Measurements from ENCODE around the gene ZNF594.

ZNF594 gene

GRCh38 chr17:5203908-5204294 is 12.2 kb upstream of the ZNF594 start:
- H3K36me3 ChIP-seq (replicated peaks; ENCODE audit: insufficient read depth, low read length) = no peaks in the 10 kb centered on the region
- H3K27me3 ChIP-seq (replicated peaks; ENCODE audit: insufficient read depth, low read length) = no peaks in the 10 kb centered on the region
- no peak for TF ChIP-seq EZH2 (optimal IDR thresholded peaks at IDR 0.05; ENCODE audit: low read depth, low read length)
- no peak for TF ChIP-seq CTCF (IDR thresholded peaks at IDR 0.05; ENCODE audit: low read length)
- TF ChIP-seq EZH2phosphoT487 (IDR thresholded peaks at IDR 0.05; ENCODE audit: low read length) = no peak
- H3K9ac ChIP-seq (ENCODE audit: low read length) = no peak overlapping the region
- no peaks in the 10 kb centered on the region for H3K9me2 ChIP-seq (replicated peaks; ENCODE audit: insufficient read depth, low read length)
- no peak overlapping the region for H3K4me3 ChIP-seq (ENCODE audit: low read length)
- no peaks in the 10 kb centered on the region for H3K9me3 ChIP-seq (replicated peaks; ENCODE audit: insufficient read depth, low read length)
- H3K79me2 ChIP-seq (ENCODE audit: low read length) = no peaks in the 10 kb centered on the region
- no peak overlapping the region for H3K4me2 ChIP-seq (ENCODE audit: low read depth, low read length)
- no peaks in the 10 kb centered on the region for H3F3A ChIP-seq (ENCODE audit: insufficient read depth, low read length)
- no peak for DNase-seq
- no peaks in the 10 kb centered on the region for H3K4me1 ChIP-seq (ENCODE audit: low read length)
- H4K20me1 ChIP-seq (ENCODE audit: insufficient read depth, low read length) = no peaks in the 10 kb centered on the region
- H3K27ac ChIP-seq (ENCODE audit: low read length) = no peak overlapping the region
- no peak overlapping the region for H2AFZ ChIP-seq (ENCODE audit: low read length)

- Histone ChIP-seq H3K9me3 (replicated peaks; ENCODE audit: insufficient read depth, low read length) (no peaks in the 10 kb centered on the region), H3K79me2 (ENCODE audit: low read length) (no peaks in the 10 kb centered on the region)
- TF ChIP-seq CTCF (IDR thresholded peaks at IDR 0.05; ENCODE audit: low read length) (no peak), EZH2phosphoT487 (IDR thresholded peaks at IDR 0.05; ENCODE audit: low read length) (no peak), EZH2 (optimal IDR thresholded peaks at IDR 0.05; ENCODE audit: low read depth, low read length) (no peak)
Observed at GRCh38 chr17:5203178-5203907, 11.7 kb upstream of the ZNF594 start.

GRCh38 chr17:5201011-5201410 is 9.3 kb upstream of the ZNF594 start:
- no peaks in the 10 kb centered on the region for H3K9me3 ChIP-seq (replicated peaks; ENCODE audit: insufficient read depth, low read length)
- H3K9me2 ChIP-seq (replicated peaks; ENCODE audit: insufficient read depth, low read length) = no peaks in the 10 kb centered on the region
- H3K27ac ChIP-seq (ENCODE audit: low read length) = no peak overlapping the region
- no peaks in the 10 kb centered on the region for H4K20me1 ChIP-seq (ENCODE audit: insufficient read depth, low read length)
- no peaks in the 10 kb centered on the region for H3K79me2 ChIP-seq (ENCODE audit: low read length)
- no peak for DNase-seq
- no peaks in the 10 kb centered on the region for H3K27me3 ChIP-seq (replicated peaks; ENCODE audit: insufficient read depth, low read length)
- H3F3A ChIP-seq (ENCODE audit: insufficient read depth, low read length) = no peaks in the 10 kb centered on the region
- TF ChIP-seq CTCF (IDR thresholded peaks at IDR 0.05; ENCODE audit: low read length) (no peak), EZH2phosphoT487 (IDR thresholded peaks at IDR 0.05; ENCODE audit: low read length) (no peak), EZH2 (optimal IDR thresholded peaks at IDR 0.05; ENCODE audit: low read depth, low read length) (no peak)
- H2AFZ ChIP-seq (ENCODE audit: low read length) = no peak overlapping the region
- H3K4me2 ChIP-seq (ENCODE audit: low read depth, low read length) = no peak overlapping the region
- no peaks in the 10 kb centered on the region for H3K36me3 ChIP-seq (replicated peaks; ENCODE audit: insufficient read depth, low read length)
- H3K9ac ChIP-seq (ENCODE audit: low read length) = no peak overlapping the region
- H3K4me3 ChIP-seq (ENCODE audit: low read length) = no peak overlapping the region
- H3K4me1 ChIP-seq (ENCODE audit: low read length) = no peaks in the 10 kb centered on the region

More at GRCh38 chr17:5203178-5203907, 11.7 kb upstream of the ZNF594 start:
- Histone ChIP-seq H3K4me3 (ENCODE audit: low read length) (no peak overlapping the region), H2AFZ (ENCODE audit: low read length) (no peak overlapping the region), H3K4me1 (ENCODE audit: low read length) (no peaks in the 10 kb centered on the region), H3K36me3 (replicated peaks; ENCODE audit: insufficient read depth, low read length) (no peaks in the 10 kb centered on the region), H3F3A (ENCODE audit: insufficient read depth, low read length) (no peaks in the 10 kb centered on the region), H3K27ac (ENCODE audit: low read length) (no peak overlapping the region), H3K27me3 (replicated peaks; ENCODE audit: insufficient read depth, low read length) (no peaks in the 10 kb centered on the region), H4K20me1 (ENCODE audit: insufficient read depth, low read length) (no peaks in the 10 kb centered on the region), H3K9ac (ENCODE audit: low read length) (no peak overlapping the region), H3K9me2 (replicated peaks; ENCODE audit: insufficient read depth, low read length) (no peaks in the 10 kb centered on the region), H3K4me2 (ENCODE audit: low read depth, low read length) (no peak overlapping the region)
- no peak for DNase-seq
